Measurements from ENCODE around the gene UNC5A.

The UNC5A gene

DNA sequence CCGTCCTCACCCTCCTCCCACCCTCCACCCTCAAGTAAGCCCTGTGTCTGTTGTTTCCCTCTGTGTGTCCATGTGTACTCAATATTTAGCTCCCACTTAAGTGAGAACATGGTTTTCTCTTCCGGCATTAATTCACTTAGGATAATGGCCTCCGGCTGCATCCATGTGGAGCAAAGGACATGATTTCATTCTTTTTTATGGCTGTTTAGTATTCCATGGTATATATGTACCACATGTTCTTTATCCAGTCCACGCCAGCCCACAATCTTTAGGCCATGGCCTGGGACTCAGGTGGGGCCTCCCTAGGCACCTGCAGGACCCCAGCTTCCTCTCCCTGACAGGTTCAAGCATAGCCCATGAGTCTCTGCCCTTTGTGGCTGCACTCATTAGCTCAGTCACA, 22.9 kb downstream of the UNC5A start:
- no peak for ATAC-seq

GRCh38 chr5:176835918-176836317, 25.6 kb downstream of the UNC5A start:
- no peak for ATAC-seq
- TF ChIP-seq GLIS3 (CRISPR knock-in tag; IDR thresholded peaks at IDR 0.05) (no peak), OSR1 (CRISPR knock-in tag; IDR thresholded peaks at IDR 0.05) (no peak), TCF4 (CRISPR knock-in tag; IDR thresholded peaks at IDR 0.05; ENCODE audit: borderline replicate concordance) (no peak), PPARA (CRISPR knock-in tag; IDR thresholded peaks at IDR 0.05; ENCODE audit: borderline replicate concordance) (no peak), ZNF565 (CRISPR knock-in tag; conservative IDR thresholded peaks at IDR 0.05; ENCODE audit: low read depth) (no peak), ESRRG (CRISPR knock-in tag; IDR thresholded peaks at IDR 0.05) (no peak), CSDC2 (CRISPR knock-in tag; IDR thresholded peaks at IDR 0.05) (no peak)

More for the DNA sequence above, 22.9 kb downstream of the UNC5A start:
- peak; percentile 62 for TF ChIP-seq ZNF8 (CRISPR knock-in tag; IDR thresholded peaks at IDR 0.05)
- no peak for TF ChIP-seq SNAI2 (CRISPR knock-in tag; IDR thresholded peaks at IDR 0.05)

GRCh38 chr5:176836811-176837706, 26.7 kb downstream of the UNC5A start:
- TF ChIP-seq, protein P1, sequence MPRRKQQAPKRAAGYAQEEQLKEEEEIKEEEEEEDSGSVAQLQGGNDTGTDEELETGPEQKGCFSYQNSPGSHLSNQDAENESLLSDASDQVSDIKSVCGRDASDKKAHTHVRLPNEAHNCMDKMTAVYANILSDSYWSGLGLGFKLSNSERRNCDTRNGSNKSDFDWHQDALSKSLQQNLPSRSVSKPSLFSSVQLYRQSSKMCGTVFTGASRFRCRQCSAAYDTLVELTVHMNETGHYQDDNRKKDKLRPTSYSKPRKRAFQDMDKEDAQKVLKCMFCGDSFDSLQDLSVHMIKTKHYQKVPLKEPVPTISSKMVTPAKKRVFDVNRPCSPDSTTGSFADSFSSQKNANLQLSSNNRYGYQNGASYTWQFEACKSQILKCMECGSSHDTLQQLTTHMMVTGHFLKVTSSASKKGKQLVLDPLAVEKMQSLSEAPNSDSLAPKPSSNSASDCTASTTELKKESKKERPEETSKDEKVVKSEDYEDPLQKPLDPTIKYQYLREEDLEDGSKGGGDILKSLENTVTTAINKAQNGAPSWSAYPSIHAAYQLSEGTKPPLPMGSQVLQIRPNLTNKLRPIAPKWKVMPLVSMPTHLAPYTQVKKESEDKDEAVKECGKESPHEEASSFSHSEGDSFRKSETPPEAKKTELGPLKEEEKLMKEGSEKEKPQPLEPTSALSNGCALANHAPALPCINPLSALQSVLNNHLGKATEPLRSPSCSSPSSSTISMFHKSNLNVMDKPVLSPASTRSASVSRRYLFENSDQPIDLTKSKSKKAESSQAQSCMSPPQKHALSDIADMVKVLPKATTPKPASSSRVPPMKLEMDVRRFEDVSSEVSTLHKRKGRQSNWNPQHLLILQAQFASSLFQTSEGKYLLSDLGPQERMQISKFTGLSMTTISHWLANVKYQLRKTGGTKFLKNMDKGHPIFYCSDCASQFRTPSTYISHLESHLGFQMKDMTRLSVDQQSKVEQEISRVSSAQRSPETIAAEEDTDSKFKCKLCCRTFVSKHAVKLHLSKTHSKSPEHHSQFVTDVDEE (CRISPR knock-in tag; IDR thresholded peaks at IDR 0.05), result no peak
- ATAC-seq, result no peak

GRCh38 chr5:176837707-176838115, 27.4 kb downstream of the UNC5A start:
- peak; percentile 82 for ATAC-seq
- no peak for TF ChIP-seq ARNTL (CRISPR knock-in tag; IDR thresholded peaks at IDR 0.05; ENCODE audit: borderline replicate concordance, low read depth)
- TF ChIP-seq, protein P2, sequence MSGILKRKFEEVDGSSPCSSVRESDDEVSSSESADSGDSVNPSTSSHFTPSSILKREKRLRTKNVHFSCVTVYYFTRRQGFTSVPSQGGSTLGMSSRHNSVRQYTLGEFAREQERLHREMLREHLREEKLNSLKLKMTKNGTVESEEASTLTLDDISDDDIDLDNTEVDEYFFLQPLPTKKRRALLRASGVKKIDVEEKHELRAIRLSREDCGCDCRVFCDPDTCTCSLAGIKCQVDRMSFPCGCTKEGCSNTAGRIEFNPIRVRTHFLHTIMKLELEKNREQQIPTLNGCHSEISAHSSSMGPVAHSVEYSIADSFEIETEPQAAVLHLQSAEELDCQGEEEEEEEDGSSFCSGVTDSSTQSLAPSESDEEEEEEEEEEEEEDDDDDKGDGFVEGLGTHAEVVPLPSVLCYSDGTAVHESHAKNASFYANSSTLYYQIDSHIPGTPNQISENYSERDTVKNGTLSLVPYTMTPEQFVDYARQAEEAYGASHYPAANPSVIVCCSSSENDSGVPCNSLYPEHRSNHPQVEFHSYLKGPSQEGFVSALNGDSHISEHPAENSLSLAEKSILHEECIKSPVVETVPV (CRISPR knock-in tag; IDR thresholded peaks at IDR 0.05), result no peak
- TF ChIP-seq OSR1 (CRISPR knock-in tag; IDR thresholded peaks at IDR 0.05), result peak; percentile 87; the same call in 1 of the 2 replicates
- TF ChIP-seq ZC3H10 (CRISPR knock-in tag; IDR thresholded peaks at IDR 0.05), result 0 out of 2 replicates have a peak, but pooled peaks have one; percentile 58
- peak; percentile 72; the same call in 1 of the 2 replicates for TF ChIP-seq ZFP30 (CRISPR knock-in tag; IDR thresholded peaks at IDR 0.05)
- TF ChIP-seq RARB (CRISPR knock-in tag; IDR thresholded peaks at IDR 0.05), result no peak
- TF ChIP-seq ESRRG (CRISPR knock-in tag; IDR thresholded peaks at IDR 0.05), result peak; percentile 79; the same call in 1 of the 2 replicates
- TF ChIP-seq PPARA (CRISPR knock-in tag; IDR thresholded peaks at IDR 0.05; ENCODE audit: borderline replicate concordance), result 0 out of 2 replicates have a peak, but pooled peaks have one; percentile 67
- peak; percentile 51; the same call in 1 of the 2 replicates for TF ChIP-seq CREB5 (CRISPR knock-in tag; IDR thresholded peaks at IDR 0.05; ENCODE audit: low read depth)
- TF ChIP-seq ZNF70 (CRISPR knock-in tag; IDR thresholded peaks at IDR 0.05), result peak; percentile 47; the same call in 1 of the 2 replicates
- TF ChIP-seq BACH2 (CRISPR knock-in tag; IDR thresholded peaks at IDR 0.05; ENCODE audit: borderline replicate concordance), result 0 out of 2 replicates have a peak, but pooled peaks have one; percentile 16
- TF ChIP-seq SNAI2 (CRISPR knock-in tag; IDR thresholded peaks at IDR 0.05), result peak; percentile 99
- TF ChIP-seq TCF4 (CRISPR knock-in tag; IDR thresholded peaks at IDR 0.05; ENCODE audit: borderline replicate concordance), result no peak
- peak; percentile 68; the same call in 1 of the 2 replicates for TF ChIP-seq ZNF8 (CRISPR knock-in tag; IDR thresholded peaks at IDR 0.05)
- TF ChIP-seq ZNF565 (CRISPR knock-in tag; conservative IDR thresholded peaks at IDR 0.05; ENCODE audit: low read depth), result peak; percentile 89; the same call in 1 of the 2 replicates
- peak; percentile 38; the same call in 1 of the 2 replicates for TF ChIP-seq POU6F1 (CRISPR knock-in tag; IDR thresholded peaks at IDR 0.05; ENCODE audit: borderline replicate concordance, low read depth)
- TF ChIP-seq CSDC2 (CRISPR knock-in tag; IDR thresholded peaks at IDR 0.05), result peak; percentile 99
- TF ChIP-seq, protein P3, sequence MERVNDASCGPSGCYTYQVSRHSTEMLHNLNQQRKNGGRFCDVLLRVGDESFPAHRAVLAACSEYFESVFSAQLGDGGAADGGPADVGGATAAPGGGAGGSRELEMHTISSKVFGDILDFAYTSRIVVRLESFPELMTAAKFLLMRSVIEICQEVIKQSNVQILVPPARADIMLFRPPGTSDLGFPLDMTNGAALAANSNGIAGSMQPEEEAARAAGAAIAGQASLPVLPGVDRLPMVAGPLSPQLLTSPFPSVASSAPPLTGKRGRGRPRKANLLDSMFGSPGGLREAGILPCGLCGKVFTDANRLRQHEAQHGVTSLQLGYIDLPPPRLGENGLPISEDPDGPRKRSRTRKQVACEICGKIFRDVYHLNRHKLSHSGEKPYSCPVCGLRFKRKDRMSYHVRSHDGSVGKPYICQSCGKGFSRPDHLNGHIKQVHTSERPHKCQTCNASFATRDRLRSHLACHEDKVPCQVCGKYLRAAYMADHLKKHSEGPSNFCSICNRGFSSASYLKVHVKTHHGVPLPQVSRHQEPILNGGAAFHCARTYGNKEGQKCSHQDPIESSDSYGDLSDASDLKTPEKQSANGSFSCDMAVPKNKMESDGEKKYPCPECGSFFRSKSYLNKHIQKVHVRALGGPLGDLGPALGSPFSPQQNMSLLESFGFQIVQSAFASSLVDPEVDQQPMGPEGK (CRISPR knock-in tag; IDR thresholded peaks at IDR 0.05; ENCODE audit: borderline replicate concordance), result peak; percentile 71; the same call in 1 of the 2 replicates
- TF ChIP-seq, protein P1 (CRISPR knock-in tag; IDR thresholded peaks at IDR 0.05), result peak; percentile 95
- TF ChIP-seq ZFP3 (CRISPR knock-in tag; IDR thresholded peaks at IDR 0.05), result peak; percentile 95
- TF ChIP-seq GLIS3 (CRISPR knock-in tag; IDR thresholded peaks at IDR 0.05), result peak; percentile 94; the same call in 1 of the 2 replicates

All from SK-N-SH treated with all-trans-retinoic acid at 6 μM for 48 hours (cell line).